ENCODE results near the gene SND1.

SND1 gene

DNA sequence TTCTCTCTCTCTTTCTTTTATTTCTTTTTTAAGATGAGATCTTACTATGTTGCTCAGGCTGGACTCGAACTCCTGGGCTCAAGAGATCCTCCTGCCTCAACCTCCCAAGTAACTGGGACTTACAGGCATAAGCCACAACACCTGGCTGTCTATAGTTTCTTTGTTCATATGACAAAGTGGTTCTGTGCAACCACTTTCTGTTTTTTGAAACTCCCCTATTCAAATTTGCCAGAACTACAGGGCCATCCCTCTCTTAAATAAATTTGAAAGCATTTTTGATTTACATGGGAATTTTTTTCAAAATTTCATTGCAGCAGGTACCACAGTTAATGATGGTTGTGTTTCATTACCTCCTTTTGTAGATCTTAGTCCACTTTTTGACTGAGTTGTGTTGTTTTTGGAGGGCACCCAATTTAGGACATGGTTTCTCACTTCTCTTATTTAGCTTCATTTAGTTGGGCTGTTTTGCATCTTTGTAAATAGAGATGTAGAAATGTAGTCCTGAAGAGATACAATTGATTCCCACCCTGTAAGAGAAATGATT is 260.0 kb downstream of the SND1 start:
- DNase-seq = no peak

DNA sequence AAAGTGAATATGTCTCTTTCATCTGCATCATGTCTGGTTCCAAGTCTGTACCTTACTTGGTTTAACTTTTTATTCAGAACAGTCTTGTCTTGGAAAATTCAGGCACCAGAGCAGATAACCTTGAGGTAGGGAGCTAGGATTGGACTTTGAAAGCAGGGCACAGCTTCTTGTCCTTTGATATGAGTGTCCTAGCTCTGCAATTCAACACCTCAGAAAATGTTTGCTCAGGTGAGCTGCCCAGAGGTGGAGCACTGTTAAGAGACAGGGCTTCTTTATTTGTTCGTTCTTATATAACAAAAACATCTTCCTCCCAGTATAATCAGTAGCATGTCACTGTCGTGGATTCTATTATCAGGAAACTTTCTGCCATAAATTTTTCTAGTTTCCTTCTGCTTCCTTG is 260.9 kb downstream of the SND1 start:
- DNase-seq = no peak

- DNase-seq = no peak
Measured at GRCh38 chr7:127913686-127914085, 261.7 kb downstream of the SND1 start.

GRCh38 chr7:127914693-127915092 is 262.7 kb downstream of the SND1 start:
- DNase-seq = no peak

- DNase-seq = no peak
Measured at GRCh38 chr7:127916735-127917134, 264.7 kb downstream of the SND1 start.

GRCh38 chr7:127918130-127918529 is 266.1 kb downstream of the SND1 start:
- no peak for DNase-seq

- no peak for DNase-seq
Measured at GRCh38 chr7:127920787-127921438, 268.9 kb downstream of the SND1 start.

GRCh38 chr7:127922656-127923055 is 270.7 kb downstream of the SND1 start:
- no peak for DNase-seq

DNA sequence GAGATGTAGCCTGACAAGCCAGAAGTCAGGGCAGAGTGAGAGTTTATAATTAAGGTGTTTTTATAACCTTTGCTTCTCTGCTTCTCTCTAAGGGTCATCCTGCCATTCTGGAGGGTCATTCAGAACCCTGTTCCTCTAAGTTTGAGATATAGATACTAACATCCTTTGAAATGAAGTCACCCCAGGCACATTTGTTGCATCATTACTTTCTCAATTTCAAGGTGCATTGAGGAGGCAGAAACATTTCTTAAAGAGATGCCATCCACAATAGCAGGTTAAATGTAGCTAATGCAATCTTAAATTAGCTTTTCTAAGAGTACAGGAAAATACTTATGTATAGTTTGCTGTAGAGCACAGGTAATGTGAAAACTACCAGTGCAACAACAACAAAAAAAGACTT is 272.9 kb downstream of the SND1 start:
- no peak for DNase-seq

- no peak for DNase-seq
Measured at GRCh38 chr7:127927348-127927696, 275.3 kb downstream of the SND1 start.

DNA sequence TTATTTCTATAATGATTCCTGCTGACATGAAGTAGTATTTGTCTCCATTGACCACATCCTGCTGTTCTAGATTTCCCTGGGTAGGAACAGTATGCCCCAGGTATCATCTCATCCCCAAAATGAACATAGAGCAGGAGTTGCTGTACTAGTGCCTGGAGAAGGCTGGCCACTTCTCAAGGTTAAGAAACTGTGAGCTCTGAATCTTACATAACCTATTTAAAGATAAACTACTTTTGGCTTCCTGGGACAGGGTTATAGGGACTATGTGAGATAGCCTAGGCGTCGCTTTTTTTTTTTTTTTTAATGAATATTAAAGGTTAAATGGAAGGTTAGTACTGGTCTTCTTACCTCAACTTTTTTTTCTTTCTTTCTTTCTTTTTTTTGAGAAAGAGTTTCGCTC is 276.2 kb downstream of the SND1 start:
- no peak for DNase-seq

GRCh38 chr7:127928852-127929251 is 276.9 kb downstream of the SND1 start:
- no peak for DNase-seq

- no peak for DNase-seq
Measured at GRCh38 chr7:127930341-127931328, 278.6 kb downstream of the SND1 start.

GRCh38 chr7:127932076-127932475 is 280.1 kb downstream of the SND1 start:
- no peak for DNase-seq

GRCh38 chr7:127932496-127932895 is 280.5 kb downstream of the SND1 start:
- DNase-seq = no peak

GRCh38 chr7:127933146-127933545 is 281.2 kb downstream of the SND1 start:
- no peak for DNase-seq

DNA sequence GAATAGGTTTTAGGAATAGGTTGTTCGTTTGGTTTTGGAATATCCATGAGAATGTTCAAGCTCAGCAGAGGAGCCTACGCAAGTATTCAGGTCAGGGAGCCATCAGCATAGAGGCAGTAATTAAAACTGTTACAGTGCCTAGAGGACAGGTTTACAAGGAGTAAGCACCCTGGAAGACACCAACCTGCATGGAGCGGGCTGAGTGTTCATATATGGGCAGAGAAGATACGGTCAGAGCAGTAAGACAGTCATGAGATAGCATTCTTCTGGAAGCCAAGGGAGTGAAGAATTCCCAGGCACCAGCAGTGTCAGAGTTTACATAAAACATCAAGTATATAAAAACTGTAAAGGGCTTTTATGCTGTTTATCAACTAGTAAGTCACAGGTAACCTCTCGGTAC is 282.7 kb downstream of the SND1 start:
- DNase-seq = no peak

GRCh38 chr7:127935847-127936376 is 283.9 kb downstream of the SND1 start:
- DNase-seq = no peak

GRCh38 chr7:127937066-127937680 is 285.2 kb downstream of the SND1 start:
- DNase-seq = no peak

DNA sequence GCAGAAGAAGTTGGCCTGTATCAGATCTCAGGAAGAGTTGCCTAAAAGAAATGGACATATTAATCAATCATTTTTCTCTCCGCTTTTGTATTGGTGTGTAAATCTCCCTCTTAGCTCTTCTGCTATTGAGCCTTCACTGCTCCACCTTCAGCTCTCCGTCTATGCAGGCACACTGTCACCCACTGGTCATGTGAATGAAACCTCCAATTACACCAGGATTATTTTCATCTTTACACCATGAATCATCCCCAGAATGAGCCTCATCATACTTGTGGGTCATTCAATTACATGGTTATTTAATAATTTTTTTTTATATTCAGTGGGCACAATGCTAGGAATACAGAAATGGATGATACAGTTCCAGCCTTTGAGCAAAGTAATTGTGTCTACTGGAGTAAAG is 286.6 kb downstream of the SND1 start:
- no peak for DNase-seq

DNA sequence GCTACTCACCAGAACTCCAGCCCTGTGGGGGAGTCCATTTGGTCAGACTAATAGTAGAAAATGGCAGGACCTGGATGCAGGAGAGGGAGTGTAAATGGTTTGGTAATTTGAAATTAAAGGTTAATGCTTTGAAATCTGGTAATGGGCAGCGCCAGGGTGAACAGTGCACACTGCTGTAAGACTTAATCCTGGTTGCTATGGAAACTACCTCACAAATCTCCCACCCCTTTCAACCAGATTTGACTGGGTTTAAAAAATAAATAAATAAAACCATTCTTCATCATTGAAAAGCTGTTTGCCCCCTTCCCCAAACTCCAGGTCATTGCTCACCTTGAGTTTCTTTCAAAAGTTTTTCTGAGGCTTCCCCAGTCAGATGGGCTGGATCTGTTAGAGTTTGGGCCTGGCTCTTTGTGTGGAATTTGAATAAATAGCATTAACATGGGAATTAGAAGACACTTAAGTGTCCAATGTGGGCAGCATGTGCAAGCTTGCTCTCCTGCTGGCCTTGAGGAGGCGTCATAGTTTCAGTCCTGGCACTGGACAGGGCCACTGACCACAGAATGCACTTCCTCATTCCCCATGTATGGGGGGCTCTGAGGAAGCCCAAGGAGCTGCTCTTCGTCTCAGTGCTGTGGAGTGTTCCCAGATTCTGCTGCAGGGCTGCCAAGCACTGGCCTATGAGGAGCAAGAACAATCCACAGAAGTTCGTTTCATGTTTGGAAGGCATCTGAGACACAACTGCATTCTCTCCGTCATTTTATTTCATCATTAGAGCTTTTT is 288.6 kb downstream of the SND1 start:
- no peak for DNase-seq

DNA sequence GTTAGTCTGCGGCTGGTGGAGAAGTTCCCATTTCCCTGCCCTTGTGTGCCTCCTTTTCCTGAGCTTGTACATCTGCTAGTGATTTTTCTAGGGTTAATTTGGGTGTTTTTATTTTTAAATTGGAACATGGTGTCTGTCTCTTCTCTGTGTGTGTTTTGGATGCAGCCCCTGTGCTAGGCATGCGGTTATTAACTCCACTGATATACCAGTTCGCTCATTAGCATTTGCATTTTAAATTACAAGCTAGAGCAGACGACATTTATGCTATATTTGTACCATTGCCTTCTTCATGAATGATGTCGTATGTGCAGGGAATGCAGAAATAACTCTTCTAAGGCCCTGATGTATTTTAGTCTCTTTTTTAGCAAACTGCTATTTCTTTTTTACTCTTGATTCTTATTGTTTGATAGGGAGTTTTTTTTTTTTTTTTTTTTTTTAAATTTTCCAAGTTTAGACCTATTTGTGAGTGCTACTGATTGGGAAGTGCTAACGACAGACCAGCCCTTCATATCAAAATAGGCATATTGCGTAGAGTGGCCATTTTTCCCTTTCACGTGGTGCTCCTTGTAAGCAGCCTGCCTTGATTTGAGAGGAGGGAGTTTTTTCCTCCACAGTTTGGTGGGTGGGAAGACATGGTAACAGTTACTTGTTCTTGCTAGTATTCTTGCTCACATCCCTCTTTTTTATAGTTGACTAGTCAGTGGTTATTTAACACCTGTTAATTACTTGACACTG is 289.6 kb downstream of the SND1 start:
- no peak for DNase-seq

All from T1000 (cell line).